GM12878 (cell line): ENCODE results near the gene ITGAL. TPM values are rescaled to one million over a fixed set of nuclear protein-coding genes. Genes with fewer than 3 reads are reported as not detected.

Experiments
- ATF2 ChIP-seq: IDR thresholded peaks from 2 replicates; pipeline ENCODE4 v1.6.1; 2012; ENCODE audit warnings: low read length, inconsistent platforms
- ATF3 ChIP-seq: IDR thresholded peaks from 2 replicates; pipeline ENCODE4 v1.6.1; 2011; ENCODE audit warnings: low read depth, mild to moderate bottlenecking, low read length, moderate library complexity, borderline replicate concordance; ENCODE audit errors: extremely low read depth
- BACH1 ChIP-seq: fragments of 450-650 bp; IDR thresholded peaks from 2 replicates; pipeline ENCODE4 v1.6.1; 2017; ENCODE audit warnings: mild to moderate bottlenecking, borderline replicate concordance
- BRCA1 ChIP-seq: IDR thresholded peaks from 2 replicates; pipeline ENCODE4 v1.6.1; 2011; ENCODE audit warnings: low read depth, low read length, improper control_type of control experiment
- EGR1 ChIP-seq, 2 experiments: IDR thresholded peaks; 1 replicate in 1 of 2; 2 replicates in 1 of 2; pipeline ENCODE4 v1.6.1; 2011 to 2012; ENCODE audit warnings: low read depth in 2 of 2, low read length in 2 of 2, borderline replicate concordance in 1 of 2, mild to moderate bottlenecking in 1 of 2, moderate library complexity in 1 of 2
- FOXM1 ChIP-seq: IDR thresholded peaks from 2 replicates; pipeline ENCODE4 v1.6.1; 2012; ENCODE audit warnings: low read depth, mild to moderate bottlenecking, inconsistent platforms, low read length, moderate library complexity
- JUND ChIP-seq: IDR thresholded peaks from 2 replicates; pipeline ENCODE4 v1.6.1; 2012; ENCODE audit warnings: low read depth, mild to moderate bottlenecking, low read length, improper control_type of control experiment, moderate library complexity
- KLF5 ChIP-seq: fragments of 450-650 bp; IDR thresholded peaks from 2 replicates; pipeline ENCODE4 v1.6.1; 2014; ENCODE audit warnings: mild to moderate bottlenecking; ENCODE audit not compliant: partially characterized antibody
- MTA2 ChIP-seq: fragments of 450-650 bp; IDR thresholded peaks from 2 replicates; pipeline ENCODE4 v1.6.1; 2016; ENCODE audit warnings: low read depth, mild to moderate bottlenecking, moderate library complexity
- MYB ChIP-seq: fragments of 150-350 bp; IDR thresholded peaks from 2 replicates; pipeline ENCODE4 v1.6.1; 2014; ENCODE audit warnings: mild to moderate bottlenecking, low read depth, low read length, borderline replicate concordance
- MYC ChIP-seq: IDR thresholded peaks from 2 replicates; pipeline ENCODE4 v1.6.1; 2011; ENCODE audit warnings: mild to moderate bottlenecking, low read length, moderate library complexity, inconsistent platforms; ENCODE audit not compliant: insufficient read depth, insufficient replicate concordance, insufficient read length, severe bottlenecking
- NRF1 ChIP-seq: conservative IDR thresholded peaks from 2 replicates; pipeline ENCODE4 v1.6.1; 2011; ENCODE audit warnings: mild to moderate bottlenecking, low read depth, low read length, improper control_type of control experiment
- PAX8 ChIP-seq: fragments of 450-650 bp; IDR thresholded peaks from 2 replicates; pipeline ENCODE4 v1.6.1; 2017; ENCODE audit warnings: mild to moderate bottlenecking, moderate library complexity
- POU2F2 ChIP-seq: IDR thresholded peaks from 3 replicates; pipeline ENCODE4 v1.6.1; 2011; ENCODE audit warnings: low read depth, mild to moderate bottlenecking, low read length, borderline replicate concordance
- SMARCA5 ChIP-seq: fragments of 450-650 bp; IDR thresholded peaks from 2 replicates; pipeline ENCODE4 v1.6.1; 2017; ENCODE audit warnings: mild to moderate bottlenecking
- SPI1 ChIP-seq: IDR thresholded peaks from 2 replicates; pipeline ENCODE4 v1.6.1; 2011; ENCODE audit warnings: low read depth, mild to moderate bottlenecking, low read length, moderate library complexity, borderline replicate concordance; ENCODE audit not compliant: insufficient read depth
- STAT3 ChIP-seq: IDR thresholded peaks from 2 replicates; pipeline ENCODE4 v1.6.1; 2011; ENCODE audit warnings: low read depth, low read length, improper control_type of control experiment
- ZBED1 ChIP-seq: IDR thresholded peaks from 2 replicates; pipeline ENCODE4 v1.6.1; 2016; ENCODE audit warnings: borderline replicate concordance
- ZNF217 ChIP-seq: fragments of 450-650 bp; IDR thresholded peaks from 2 replicates; pipeline ENCODE4 v1.6.1; 2017; ENCODE audit warnings: antibody characterized with exemption, mild to moderate bottlenecking
- ZNF592 ChIP-seq: fragments of 450-650 bp; IDR thresholded peaks from 2 replicates; pipeline ENCODE4 v1.6.1; 2017; ENCODE audit warnings: mild to moderate bottlenecking, moderate library complexity
- ZSCAN29 ChIP-seq: fragments of 450-650 bp; IDR thresholded peaks from 2 replicates; pipeline ENCODE4 v1.6.1; 2017; ENCODE audit warnings: mild to moderate bottlenecking, moderate library complexity
- ZZZ3 ChIP-seq: IDR thresholded peaks from 2 replicates; pipeline ENCODE4 v1.6.1; 2011; ENCODE audit warnings: low read depth; ENCODE audit not compliant: control insufficient read depth, insufficient read length
- polyA plus RNA-seq, 11 experiments: library from polyadenylated mRNA; depleted of rRNA in 4 of 11; unstranded in 6 of 11; stranded (reverse) in 5 of 11; fragments of >200 nt; fragmentation: Nextera tagmentation in 4 of 11; fragmentation: Illumina TruSeq in 1 of 11; extraction: Ambion mirVana in 4 of 11; extraction: Trizol in 1 of 11; gene quantifications; 1 replicate in 1 of 11; 2 replicates in 10 of 11; pipeline versions ENCODE4 v1.2.1 to v1.2.3, GENCODE V29; 2011 to 2016; ENCODE audit warnings: inconsistent platforms in 2 of 11, missing spikeins in 2 of 11, low read depth in 1 of 11
- total RNA-seq, 4 experiments: library from RNA; depleted of rRNA in 3 of 4; stranded (reverse); fragments of >200 nt in 3 of 4; fragmentation: Illumina TruSeq in 1 of 4; extraction: Trizol in 1 of 4; gene quantifications; 2 replicates each; pipeline versions ENCODE4 v1.2.1 to v1.2.3, GENCODE V29; 2013 to 2021

The ITGAL gene
- total and polyA plus RNA-seq, 10 of the 15 experiments (the other 5 are each of a cell fraction or from before 2014, with no cell fraction given), result 10.7 to 170 (median 96.9) TPM

GRCh38 chr16:30526823-30527634 lies 54.5 kb downstream of the ITGAL start (continued):
- TF ChIP-seq ZNF592, result no peak
- TF ChIP-seq MTA2, result no peak
- TF ChIP-seq POU2F2, result peak; percentile 16; the same call in 1 of the 3 replicates
- no peak for TF ChIP-seq SPI1
- peak; percentile 54; the same call in 1 of the 2 replicates for TF ChIP-seq BACH1
- peak in 1 of 2 experiments; percentile 99; a peak in 2 of 3 replicates for TF ChIP-seq EGR1 (IDR thresholded peaks at IDR 0.05; ENCODE audit: borderline replicate concordance in 1 of 2, low read depth in 2 of 2, low read length in 2 of 2)
- TF ChIP-seq ZSCAN29, result no peak
- no peak for TF ChIP-seq ZBED1
- peak; percentile 35; the same call in 1 of the 2 replicates for TF ChIP-seq SMARCA5
- no peak for TF ChIP-seq NRF1
- TF ChIP-seq ATF2, result no peak
- no peak for TF ChIP-seq MYB
- TF ChIP-seq JUND, result no peak
- TF ChIP-seq ZZZ3, result no peak
- TF ChIP-seq BRCA1, result no peak
- TF ChIP-seq KLF5, result no peak
- TF ChIP-seq PAX8, result no peak
- no peak for TF ChIP-seq ATF3
- TF ChIP-seq MYC, result no peak
- TF ChIP-seq ZNF217, result no peak
- no peak for TF ChIP-seq STAT3
- no peak for TF ChIP-seq FOXM1
